ENCODE results near the gene TRAF3IP1.

DNA sequence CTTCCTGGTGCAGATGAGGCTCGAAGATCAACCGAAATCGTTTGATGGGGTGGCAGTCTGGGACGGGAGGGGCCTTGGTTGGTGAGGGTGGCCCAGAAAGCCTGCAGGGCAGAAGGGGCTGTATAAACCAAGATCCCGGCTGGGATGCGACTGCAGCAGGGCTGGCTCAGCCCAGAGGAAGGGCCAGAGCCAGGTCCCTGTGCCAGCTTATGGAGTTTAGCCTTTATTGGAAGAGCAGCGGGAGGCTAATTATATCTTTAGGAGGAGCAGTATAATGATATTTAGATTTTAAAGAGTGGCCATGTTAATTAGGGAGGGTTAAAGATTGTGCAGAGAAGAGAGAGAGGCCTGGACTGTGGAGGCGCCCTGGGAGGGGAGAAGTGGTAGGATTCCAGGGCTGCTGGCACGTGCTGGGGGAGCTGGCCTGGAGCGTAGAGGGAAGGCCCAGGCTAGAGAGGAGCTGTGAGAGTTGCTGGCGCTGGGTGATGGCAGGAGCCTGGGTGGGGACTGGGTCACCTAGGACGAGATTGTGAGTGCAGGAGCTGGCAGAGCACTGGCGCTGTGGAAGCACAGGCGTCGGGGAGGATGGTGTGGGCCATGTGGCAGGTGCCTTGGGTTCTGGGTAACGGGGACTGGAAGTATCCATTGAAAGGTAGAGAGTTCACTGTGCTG lies 25.1 kb downstream of the TRAF3IP1 start:
- TF ChIP-seq, protein P1, sequence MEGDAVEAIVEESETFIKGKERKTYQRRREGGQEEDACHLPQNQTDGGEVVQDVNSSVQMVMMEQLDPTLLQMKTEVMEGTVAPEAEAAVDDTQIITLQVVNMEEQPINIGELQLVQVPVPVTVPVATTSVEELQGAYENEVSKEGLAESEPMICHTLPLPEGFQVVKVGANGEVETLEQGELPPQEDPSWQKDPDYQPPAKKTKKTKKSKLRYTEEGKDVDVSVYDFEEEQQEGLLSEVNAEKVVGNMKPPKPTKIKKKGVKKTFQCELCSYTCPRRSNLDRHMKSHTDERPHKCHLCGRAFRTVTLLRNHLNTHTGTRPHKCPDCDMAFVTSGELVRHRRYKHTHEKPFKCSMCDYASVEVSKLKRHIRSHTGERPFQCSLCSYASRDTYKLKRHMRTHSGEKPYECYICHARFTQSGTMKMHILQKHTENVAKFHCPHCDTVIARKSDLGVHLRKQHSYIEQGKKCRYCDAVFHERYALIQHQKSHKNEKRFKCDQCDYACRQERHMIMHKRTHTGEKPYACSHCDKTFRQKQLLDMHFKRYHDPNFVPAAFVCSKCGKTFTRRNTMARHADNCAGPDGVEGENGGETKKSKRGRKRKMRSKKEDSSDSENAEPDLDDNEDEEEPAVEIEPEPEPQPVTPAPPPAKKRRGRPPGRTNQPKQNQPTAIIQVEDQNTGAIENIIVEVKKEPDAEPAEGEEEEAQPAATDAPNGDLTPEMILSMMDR (IDR thresholded peaks at IDR 0.05), result no peak
- no peak for TF ChIP-seq EZH2 (IDR thresholded peaks at IDR 0.05)
